ENCODE measurements around the gene NPBWR2.

GRCh38 chr20:64081624-64081964 is 25.8 kb downstream of the NPBWR2 start:
- TF ChIP-seq ZNF274 (IDR thresholded peaks at IDR 0.05; ENCODE audit: low read length) (no peak), ZNF274 (tag by site-specific recombination; IDR thresholded peaks at IDR 0.05; ENCODE audit: borderline replicate concordance) (no peak), ZNF362 (tag by site-specific recombination; IDR thresholded peaks at IDR 0.05) (no peak), ZFP69B (tag by site-specific recombination; IDR thresholded peaks at IDR 0.05) (no peak), OSR2 (tag by site-specific recombination; IDR thresholded peaks at IDR 0.05) (no peak), HOXC10 (CRISPR knock-in tag; IDR thresholded peaks at IDR 0.05) (no peak), ZNF114 (tag by site-specific recombination; IDR thresholded peaks at IDR 0.05) (no peak), CTCF (tag by site-specific recombination; IDR thresholded peaks at IDR 0.05) (no peak), GLIS2 (tag by site-specific recombination; IDR thresholded peaks at IDR 0.05) (no peak), ZNF426 (tag by site-specific recombination; IDR thresholded peaks at IDR 0.05) (no peak), ZNF513 (tag by site-specific recombination; IDR thresholded peaks at IDR 0.05) (no peak), YY1 (tag by site-specific recombination; IDR thresholded peaks at IDR 0.05) (no peak), ZNF37A (tag by site-specific recombination; IDR thresholded peaks at IDR 0.05) (no peak)
- TF ChIP-seq, protein P1, sequence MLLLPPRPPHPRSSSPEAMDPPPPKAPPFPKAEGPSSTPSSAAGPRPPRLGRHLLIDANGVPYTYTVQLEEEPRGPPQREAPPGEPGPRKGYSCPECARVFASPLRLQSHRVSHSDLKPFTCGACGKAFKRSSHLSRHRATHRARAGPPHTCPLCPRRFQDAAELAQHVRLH (tag by site-specific recombination; IDR thresholded peaks at IDR 0.05) = no peak
